PC-9 (cell line): ENCODE measurements around the gene LGI4. TPM values are rescaled to one million over a fixed set of nuclear protein-coding genes. Genes with fewer than 3 reads are reported as not detected.

ENCODE experiments used
- BruUV-seq: library from RNA; stranded (reverse); fragments of 400-500 nt; replicated peaks from 2 replicates; lab custom pipeline; 2021; lab: Mats Ljungman, UMichigan
- CTCF ChIA-PET: fragments of 300-600 bp; sonication (Branson Sonifier 250); formaldehyde crosslinking; loops from one replicate; lab custom pipeline; 2022; ENCODE audit warnings: antibody characterized with exemption; lab: Charles Lee
- POLR2A ChIA-PET: fragments of 300-600 bp; sonication (Branson Sonifier 250); formaldehyde crosslinking; loops from one replicate; lab custom pipeline; 2022; ENCODE audit warnings: antibody characterized with exemption; ENCODE audit not compliant: unreplicated experiment; lab: Charles Lee
- DNase-seq, 2 experiments: peaks; one replicate each; pipeline versions ENCODE4 v3.0.0 to v3.0.0-alpha.2; 2015 to 2022; ENCODE audit warnings: mixed read lengths in 1 of 2
- H2AFZ ChIP-seq: fragments of 200-600 bp; sonication (generic); 2 replicates; pipeline ENCODE4 v1.8.1; 2017; ENCODE audit warnings: antibody characterized with exemption
- H3F3A ChIP-seq: fragments of 200-600 bp; sonication (generic); 2 replicates; pipeline ENCODE4 v1.8.1; 2017; ENCODE audit warnings: antibody characterized with exemption, mild to moderate bottlenecking, low read depth; ENCODE audit not compliant: insufficient read depth
- H3K27ac ChIP-seq: fragments of 200-600 bp; sonication (generic); 2 replicates; pipeline ENCODE4 v1.6.1; 2016; ENCODE audit warnings: mixed run types
- H3K27me3 ChIP-seq: fragments of 200-600 bp; sonication (generic); 2 replicates; pipeline ENCODE4 v1.6.1; 2016; ENCODE audit warnings: low read depth, mixed run types; ENCODE audit not compliant: insufficient read depth
- H3K36me3 ChIP-seq: fragments of 200-600 bp; sonication (generic); 2 replicates; pipeline ENCODE4 v1.6.1; 2016; ENCODE audit warnings: low read depth, mixed run types
- H3K4me1 ChIP-seq: fragments of 200-600 bp; sonication (generic); replicated peaks from 2 replicates; pipeline ENCODE4 v1.6.1; 2016; ENCODE audit warnings: mixed run types; ENCODE audit not compliant: insufficient read depth
- H3K4me2 ChIP-seq: fragments of 200-600 bp; sonication (generic); 2 replicates; pipeline ENCODE4 v1.6.1; 2017; ENCODE audit warnings: mixed run types
- H3K4me3 ChIP-seq: fragments of 200-600 bp; sonication (generic); 2 replicates; pipeline ENCODE4 v1.6.1; 2016; ENCODE audit warnings: mixed run types
- H3K79me2 ChIP-seq: fragments of 200-600 bp; sonication (generic); 2 replicates; pipeline ENCODE4 v1.6.1; 2017; ENCODE audit warnings: low read depth, mixed run types
- H3K9me2 ChIP-seq: fragments of 200-600 bp; sonication (generic); 2 replicates; pipeline ENCODE4 v1.8.1; 2017; ENCODE audit warnings: mild to moderate bottlenecking; ENCODE audit not compliant: insufficient read depth
- H3K9me3 ChIP-seq: fragments of 200-600 bp; sonication (generic); 2 replicates; pipeline ENCODE4 v1.8.1; 2016; ENCODE audit warnings: low read depth; ENCODE audit not compliant: insufficient read depth
- H4K20me1 ChIP-seq: fragments of 200-600 bp; sonication (generic); 2 replicates; pipeline ENCODE4 v1.8.1; 2017; ENCODE audit not compliant: insufficient read depth
- EZH2 ChIP-seq: fragments of 200-600 bp; sonication (generic); IDR thresholded peaks from 2 replicates; pipeline ENCODE4 v1.8.0; 2017; ENCODE audit warnings: antibody characterized with exemption, low read depth
- intact Hi-C: fragments of 100-400 bp; cut with micrococcal nuclease; formaldehyde crosslinking; loops from one replicate; pipeline ENCODE4 v1.10.0; 2022; ENCODE audit not compliant: unreplicated experiment
- total RNA-seq: library from RNA; stranded (reverse); gene quantifications from 2 replicates; pipeline ENCODE4 v1.2.3, GENCODE V29; 2021
- TF ChIP-seq, protein P1 (sequence below): fragments of 200-600 bp; sonication (generic); conservative IDR thresholded peaks from 2 replicates; pipeline ENCODE4 v1.6.1; 2017; ENCODE audit warnings: mixed run types, antibody characterized with exemption, mild to moderate bottlenecking, moderate library complexity

LGI4 gene
- total RNA-seq, 1 experiment from 2014 or later, result 1.2 TPM

DNA sequence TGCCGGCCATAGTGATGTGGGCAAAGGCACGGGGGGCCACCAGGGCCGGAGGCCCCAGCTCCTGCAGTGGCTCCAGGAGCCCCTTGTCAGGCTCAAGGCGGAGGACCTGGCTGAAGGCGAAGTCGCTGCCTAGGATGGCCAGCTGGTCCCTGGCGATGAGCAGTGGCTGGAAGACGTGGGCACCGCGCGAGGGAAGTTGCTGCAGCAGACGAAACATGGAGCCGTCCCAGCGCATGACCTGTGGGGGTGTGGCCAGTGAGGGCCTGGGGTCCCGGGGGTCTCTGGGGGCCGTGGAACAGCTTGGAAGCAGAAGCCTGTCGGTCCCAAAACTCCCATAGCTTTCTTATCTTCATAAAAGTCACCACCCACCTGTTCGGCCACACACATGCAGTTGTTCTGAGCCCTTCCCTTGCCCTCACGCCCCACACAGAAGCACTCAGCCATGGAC is 9.6 kb downstream of the LGI4 start:
- POLR2A ChIA-PET, result no interaction called here
- DNase-seq, result no peak
- intact Hi-C loops, result no loop called here
- TF ChIP-seq, protein P1, sequence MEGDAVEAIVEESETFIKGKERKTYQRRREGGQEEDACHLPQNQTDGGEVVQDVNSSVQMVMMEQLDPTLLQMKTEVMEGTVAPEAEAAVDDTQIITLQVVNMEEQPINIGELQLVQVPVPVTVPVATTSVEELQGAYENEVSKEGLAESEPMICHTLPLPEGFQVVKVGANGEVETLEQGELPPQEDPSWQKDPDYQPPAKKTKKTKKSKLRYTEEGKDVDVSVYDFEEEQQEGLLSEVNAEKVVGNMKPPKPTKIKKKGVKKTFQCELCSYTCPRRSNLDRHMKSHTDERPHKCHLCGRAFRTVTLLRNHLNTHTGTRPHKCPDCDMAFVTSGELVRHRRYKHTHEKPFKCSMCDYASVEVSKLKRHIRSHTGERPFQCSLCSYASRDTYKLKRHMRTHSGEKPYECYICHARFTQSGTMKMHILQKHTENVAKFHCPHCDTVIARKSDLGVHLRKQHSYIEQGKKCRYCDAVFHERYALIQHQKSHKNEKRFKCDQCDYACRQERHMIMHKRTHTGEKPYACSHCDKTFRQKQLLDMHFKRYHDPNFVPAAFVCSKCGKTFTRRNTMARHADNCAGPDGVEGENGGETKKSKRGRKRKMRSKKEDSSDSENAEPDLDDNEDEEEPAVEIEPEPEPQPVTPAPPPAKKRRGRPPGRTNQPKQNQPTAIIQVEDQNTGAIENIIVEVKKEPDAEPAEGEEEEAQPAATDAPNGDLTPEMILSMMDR, result no peak
- no peak for TF ChIP-seq EZH2
- Histone ChIP-seq H3K4me2 (peak overlapping the region; percentile 99), H3K27me3 (no peaks in the 10 kb centered on the region), H3K27ac (no peak overlapping the region), H3K9me2 (no peaks in the 10 kb centered on the region), H3F3A (peaks cover 42% of the 10 kb centered on the region), H3K4me3 (no peak overlapping the region; the same call in 1 of the 2 replicates), H4K20me1 (no peaks in the 10 kb centered on the region), H3K36me3 (peaks cover 4% of the 10 kb centered on the region; the same call in 1 of the 2 replicates), H3K79me2 (peaks cover 12% of the 10 kb centered on the region), H3K9me3 (no peaks in the 10 kb centered on the region), H3K4me1 (peaks cover 59% of the 10 kb centered on the region), H2AFZ (no peak overlapping the region)
- CTCF ChIA-PET, result interaction anchor here (1.5 kb wide), 1 partner anchor 81 kb away, joined by 5 read pairs; no protein-coding TSS in a partner anchor
- TSS peak; percentile 37 for BruUV-seq

DNA sequence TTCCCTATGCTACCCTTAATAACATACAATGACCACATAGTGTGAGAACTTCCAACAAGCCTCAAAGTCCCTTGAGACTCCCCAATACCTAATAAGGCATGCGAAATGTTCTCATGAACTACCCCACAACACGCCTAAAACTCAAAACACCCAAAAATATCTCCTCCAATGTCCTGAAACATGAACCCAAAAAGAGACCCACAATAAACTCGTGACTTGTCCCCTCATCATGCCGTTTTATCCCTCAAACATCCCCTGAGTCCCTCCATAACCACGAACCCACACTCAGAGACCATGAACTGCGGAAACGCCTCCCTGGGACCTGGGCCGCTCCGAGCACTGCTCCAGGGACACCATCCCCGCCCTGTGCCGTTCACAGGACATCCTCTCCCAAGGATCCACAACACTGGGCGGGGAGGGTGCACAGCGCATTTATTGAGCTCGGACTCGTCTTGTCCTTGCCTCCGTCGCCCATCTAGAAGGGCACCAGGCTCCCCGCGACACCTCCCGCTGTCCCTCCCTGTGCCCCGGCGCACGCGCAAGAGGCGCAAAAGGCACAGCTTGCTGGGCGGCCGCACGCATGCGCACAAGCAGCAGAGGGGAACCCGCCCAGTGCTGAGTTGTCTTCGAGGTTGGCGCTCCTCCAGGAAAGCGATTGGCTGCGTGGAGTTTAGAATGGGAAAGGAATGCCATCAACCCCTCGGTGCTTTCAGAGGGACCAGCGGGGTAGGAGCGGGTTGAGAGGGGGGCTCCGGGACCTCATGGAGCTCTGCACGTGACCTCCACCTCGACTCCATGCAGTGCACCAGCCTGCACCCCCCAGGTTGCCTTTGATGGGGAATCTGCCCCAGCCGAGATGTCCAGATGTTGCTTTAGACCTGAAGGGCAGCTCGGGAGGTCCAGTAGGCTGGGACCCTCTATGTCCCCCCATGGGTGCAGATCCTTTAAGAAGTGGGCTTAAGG is 10.5 kb downstream of the LGI4 start:
- intact Hi-C loops, result no loop called here
- Histone ChIP-seq H3K9me2 (no peaks in the 10 kb centered on the region), H4K20me1 (no peaks in the 10 kb centered on the region), H3K4me3 (peak overlapping the region; percentile 49; the same call in 1 of the 2 replicates), H3K36me3 (peaks cover 4% of the 10 kb centered on the region; the same call in 1 of the 2 replicates), H3F3A (peaks cover 51% of the 10 kb centered on the region), H3K27me3 (no peaks in the 10 kb centered on the region), H3K9me3 (no peaks in the 10 kb centered on the region), H3K27ac (peak overlapping the region; percentile 90), H3K4me1 (peaks cover 68% of the 10 kb centered on the region), H2AFZ (no peak overlapping the region; the same call in 1 of the 2 replicates), H3K4me2 (peak overlapping the region; percentile 99), H3K79me2 (peaks cover 18% of the 10 kb centered on the region)
- DNase-seq, result peak; percentile 76 to 94
- CTCF ChIA-PET, result interaction anchor here (0.6 to 1.5 kb wide), 2 partner anchors 17 to 80 kb away, joined by 3 to 5 read pairs; no protein-coding TSS in a partner anchor
- TF ChIP-seq, protein P1, result no peak
- TF ChIP-seq EZH2, result no peak
- BruUV-seq, result TSS peak; percentile 47
- POLR2A ChIA-PET, result interaction anchor here (0.6 to 0.7 kb wide), 3 partner anchors 8 to 604 kb away, joined by 3 to 5 read pairs (median 4); partner anchors contain the start of gene FXYD3

DNA sequence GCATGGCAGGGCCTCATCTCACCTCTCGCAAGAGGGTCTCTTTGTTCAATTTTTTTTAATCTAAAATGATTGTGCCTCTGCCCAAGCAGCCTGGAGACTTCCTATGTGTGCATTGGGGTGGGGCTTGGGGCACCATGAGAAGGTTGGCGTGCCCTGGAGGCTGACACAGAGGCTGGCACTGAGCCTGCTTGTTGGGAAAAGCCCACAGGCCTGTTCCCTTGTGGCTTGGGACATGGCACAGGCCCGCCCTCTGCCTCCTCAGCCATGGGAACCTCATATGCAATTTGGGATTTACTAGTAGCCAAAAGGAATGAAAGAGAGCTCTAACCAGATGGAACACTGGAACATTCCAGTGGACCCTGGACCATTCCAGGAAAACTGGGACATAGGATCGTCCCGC is 11.3 kb downstream of the LGI4 start:
- Histone ChIP-seq H3F3A (peaks cover 59% of the 10 kb centered on the region), H3K4me1 (peaks cover 76% of the 10 kb centered on the region), H3K9me2 (no peaks in the 10 kb centered on the region), H3K4me2 (peak overlapping the region; percentile 99), H2AFZ (no peak overlapping the region), H4K20me1 (no peaks in the 10 kb centered on the region), H3K4me3 (peak overlapping the region; percentile 28; the same call in 1 of the 2 replicates), H3K36me3 (peaks cover 4% of the 10 kb centered on the region; the same call in 1 of the 2 replicates), H3K79me2 (peaks cover 27% of the 10 kb centered on the region), H3K9me3 (no peaks in the 10 kb centered on the region), H3K27ac (peak overlapping the region; percentile 90), H3K27me3 (no peaks in the 10 kb centered on the region)
- intact Hi-C loops, result loop anchor here (1.0 to 2.0 kb wide), 3 partner anchors 8 to 121 kb away; partner anchors contain the start of gene FXYD3
- ChIA-PET CTCF (interaction anchor here (0.6 kb wide), 1 partner anchor 18 kb away, joined by 3 read pairs; no protein-coding TSS in a partner anchor), POLR2A (interaction anchor here (0.5 kb wide), 1 partner anchor 9 kb away, joined by 6 read pairs; no protein-coding TSS in a partner anchor)
- BruUV-seq, result no TSS peak
- peak; percentile 74 to 79 for DNase-seq
- TF ChIP-seq EZH2, result no peak
- TF ChIP-seq, protein P1, result no peak
